HepG2 (cell line): ENCODE measurements around the gene ATP8A2. TPM values are rescaled to one million over a fixed set of nuclear protein-coding genes. Genes with fewer than 3 reads are reported as not detected.

ENCODE experiments used
- ATAC-seq: fragments of 200-7000 bp; cut with Tn5 transposase; 3 replicates; pipeline ENCODE4 v1.9.1; 2020; ENCODE audit warnings: mild to moderate bottlenecking, moderate library complexity
- BruUV-seq: library from RNA; stranded (reverse); fragments of 400-500 nt; replicated peaks from 2 replicates; lab custom pipeline; 2021; lab: Mats Ljungman, UMichigan
- CTCF ChIA-PET: fragments of 300-600 bp; formaldehyde crosslinking; extraction: SDS; loops from one replicate; lab custom pipeline; 2021; ENCODE audit warnings: low total read pairs, inconsistent platforms, low intra/inter-chr PET ratio; lab: Yijun Ruan, JAX
- POLR2A ChIA-PET: fragments of 350-600 bp; sonication (Branson Sonifier 250); formaldehyde crosslinking; loops from one replicate; lab custom pipeline; 2020; ENCODE audit warnings: antibody characterized with exemption, inconsistent platforms; lab: Yijun Ruan, JAX
- DNase-seq: peaks from one replicate; pipeline ENCODE4 v3.0.0-alpha.2; 2015; ENCODE audit warnings: low spot score
- FAIRE-seq: peaks from 3 replicates; lab custom pipeline; 2011; peaks lifted over from hg19 to GRCh38; lab: Jason Lieb, UNC
- H2AFZ ChIP-seq: one replicate; pipeline ENCODE4 v1.6.1; 2011; ENCODE audit warnings: low read length, inconsistent platforms
- H3K27ac ChIP-seq: fragments of 300-600 bp; 3 replicates; pipeline ENCODE4 v1.8.0; 2011; ENCODE audit warnings: mixed run types, mild to moderate bottlenecking, mixed read lengths, low read length, inconsistent platforms; ENCODE audit not compliant: insufficient read depth; ENCODE audit errors: extremely low read length
- H3K27me3 ChIP-seq, 2 experiments: fragments of 200-600 bp in 1 of 2; 2 replicates in 1 of 2; 3 replicates in 1 of 2; pipeline versions ENCODE4 v1.6.0 to v1.8.0; 2011; ENCODE audit warnings: low read length in 2 of 2, mild to moderate bottlenecking in 2 of 2, moderate library complexity in 2 of 2, inconsistent platforms in 1 of 2; ENCODE audit not compliant: insufficient read depth in 2 of 2, control insufficient read depth in 1 of 2
- H3K36me3 ChIP-seq, 2 experiments: fragments of 200-600 bp in 1 of 2; replicated peaks in 1 of 2; 2 replicates in 1 of 2; 3 replicates in 1 of 2; pipeline versions ENCODE4 v1.5.1 to v1.8.0; 2011; ENCODE audit warnings: low read length in 2 of 2, inconsistent platforms in 1 of 2; ENCODE audit not compliant: insufficient read depth in 2 of 2, control insufficient read depth in 1 of 2
- H3K4me1 ChIP-seq: 2 replicates; pipeline ENCODE4 v1.5.1; 2012; ENCODE audit warnings: low read length, inconsistent platforms; ENCODE audit not compliant: insufficient read depth
- H3K4me2 ChIP-seq: 2 replicates; pipeline ENCODE4 v1.6.0; 2011; ENCODE audit warnings: low read depth, low read length, inconsistent platforms
- H3K4me3 ChIP-seq, 3 experiments: fragments of 200-600 bp in 1 of 3; sonication (generic), shearing (Covaris generic) in 1 of 3; replicated peaks in 1 of 3; 2 replicates each; pipeline ENCODE4 v1.5.1; 2011 to 2016; ENCODE audit warnings: low read length in 3 of 3, inconsistent platforms in 2 of 3, low read depth in 2 of 3, mild to moderate bottlenecking in 2 of 3, control low read depth in 1 of 3, mixed read lengths in 1 of 3; ENCODE audit not compliant: insufficient read depth in 1 of 3
- H3K79me2 ChIP-seq: one replicate; pipeline ENCODE4 v1.6.1; 2011; ENCODE audit warnings: low read length, inconsistent platforms; ENCODE audit not compliant: insufficient read depth
- H3K9ac ChIP-seq: 2 replicates; pipeline ENCODE4 v1.6.0; 2011; ENCODE audit warnings: mild to moderate bottlenecking, low read depth, low read length, inconsistent platforms; ENCODE audit not compliant: insufficient read depth
- H3K9me3 ChIP-seq: 2 replicates; pipeline ENCODE4 v1.5.1; 2012; ENCODE audit warnings: mild to moderate bottlenecking, low read length
- H4K20me1 ChIP-seq: 2 replicates; pipeline ENCODE4 v1.6.0; 2011; ENCODE audit warnings: inconsistent platforms, mild to moderate bottlenecking, low read length, moderate library complexity; ENCODE audit not compliant: insufficient read depth
- BHLHE40 ChIP-seq: IDR thresholded peaks from 2 replicates; pipeline ENCODE4 v1.6.1; 2011; ENCODE audit warnings: low read length, improper control_type of control experiment
- CBX2 ChIP-seq, 2 experiments: fragments of 200-600 bp in 1 of 2; sonication (generic); formaldehyde crosslinking in 1 of 2; IDR thresholded peaks; 2 replicates each; pipeline versions ENCODE4 v1.7.0 to v1.8.1; 2018 to 2022; ENCODE audit warnings: low read depth in 2 of 2, low read length in 1 of 2, mild to moderate bottlenecking in 1 of 2, missing genetic modification reagents in 1 of 2
- IKZF1 ChIP-seq: fragments of 450-650 bp; IDR thresholded peaks from 2 replicates; pipeline ENCODE4 v1.7.1; 2016
- POLR2G ChIP-seq: fragments of 200-400 bp; formaldehyde crosslinking; IDR thresholded peaks from 2 replicates; pipeline ENCODE4 v1.6.1; 2018; ENCODE audit warnings: mild to moderate bottlenecking, low read depth, low read length, moderate library complexity
- SAFB2 ChIP-seq: sonication (generic); formaldehyde crosslinking; IDR thresholded peaks from 2 replicates; pipeline ENCODE4 v1.5.1; 2020; ENCODE audit warnings: missing genetic modification reagents, low read depth, mild to moderate bottlenecking, borderline replicate concordance
- SKI ChIP-seq: fragments of 450-650 bp; IDR thresholded peaks from one replicate; pipeline ENCODE4 v1.6.1; 2018; ENCODE audit warnings: mild to moderate bottlenecking; ENCODE audit not compliant: partially characterized antibody
- ZNF101 ChIP-seq: sonication (generic); formaldehyde crosslinking; IDR thresholded peaks from 2 replicates; pipeline ENCODE4 v1.4.0; 2020; ENCODE audit warnings: mild to moderate bottlenecking, low read depth, missing genetic modification reagents, borderline replicate concordance
- ZNF766 ChIP-seq: sonication (generic); formaldehyde crosslinking; IDR thresholded peaks from 2 replicates; pipeline ENCODE4 v1.5.0; 2020; ENCODE audit warnings: missing genetic modification reagents, borderline replicate concordance
- ZNF891 ChIP-seq: sonication (generic); formaldehyde crosslinking; IDR thresholded peaks from 2 replicates; pipeline ENCODE4 v1.5.0; 2020; ENCODE audit warnings: mild to moderate bottlenecking, missing genetic modification reagents
- WGBS: methylation state at CpG from one replicate; pipeline ENCODE4 v1.1.6; 2017; ENCODE audit warnings: low lambda C conversion rate; 5-methylcytosine and 5-hydroxymethylcytosine counted together
- in situ Hi-C: cut with HindIII; loops from 2 replicates; pipeline ENCODE4 v1.10.0; 2017; ENCODE audit warnings: low pct_unique_long_range_greater_than_20kb; ENCODE audit not compliant: extremely low pct_ligation_motif_present
- intact Hi-C: fragments of 100-400 bp; cut with micrococcal nuclease; formaldehyde crosslinking; loops from one replicate; pipeline ENCODE4 v1.10.0; 2022; ENCODE audit not compliant: unreplicated experiment
- polyA plus RNA-seq, 8 experiments: library from polyadenylated mRNA; depleted of rRNA in 3 of 8; stranded (reverse) in 7 of 8; unstranded in 1 of 8; fragments of >200 nt; fragmentation: Illumina TruSeq in 4 of 8; extraction: Trizol in 4 of 8; gene quantifications; 2 replicates each; pipeline versions ENCODE4 v1.2.1 to v1.2.3, GENCODE V29; 2011 to 2016; ENCODE audit warnings: low read depth in 4 of 8, missing spikeins in 1 of 8, mixed read lengths in 1 of 8; ENCODE audit not compliant: insufficient read depth in 1 of 8
- total RNA-seq, 5 experiments: library from RNA; depleted of rRNA; stranded (reverse); fragments of >200 nt; fragmentation: Illumina TruSeq; extraction: Trizol; gene quantifications; 2 replicates each; pipeline ENCODE4 v1.2.3, GENCODE V29; 2016; ENCODE audit warnings: low read depth in 1 of 5
- TF ChIP-seq, protein P1 (sequence below): sonication (generic); formaldehyde crosslinking; IDR thresholded peaks from 2 replicates; pipeline ENCODE4 v1.8.1; 2022; ENCODE audit warnings: mild to moderate bottlenecking, missing genetic modification reagents
- TF ChIP-seq, protein P2 (sequence below), 2 experiments: fragments of 450-650 bp in 1 of 2; sonication (generic) in 1 of 2; formaldehyde crosslinking; IDR thresholded peaks; 2 replicates each; pipeline versions ENCODE4 v1.5.0 to v1.8.0; 2020 to 2022; ENCODE audit warnings: mild to moderate bottlenecking in 1 of 2, missing genetic modification reagents in 1 of 2
- TF ChIP-seq, protein P3 (sequence below): sonication (generic); formaldehyde crosslinking; IDR thresholded peaks from 2 replicates; pipeline ENCODE4 v1.4.0; 2020; ENCODE audit warnings: missing genetic modification reagents

ATP8A2 gene
- total and polyA plus RNA-seq, 2 of the 13 experiments (the other 11 are each of a cell fraction or from before 2014, with no cell fraction given) = 0.09 TPM; not detected in 1

DNA sequence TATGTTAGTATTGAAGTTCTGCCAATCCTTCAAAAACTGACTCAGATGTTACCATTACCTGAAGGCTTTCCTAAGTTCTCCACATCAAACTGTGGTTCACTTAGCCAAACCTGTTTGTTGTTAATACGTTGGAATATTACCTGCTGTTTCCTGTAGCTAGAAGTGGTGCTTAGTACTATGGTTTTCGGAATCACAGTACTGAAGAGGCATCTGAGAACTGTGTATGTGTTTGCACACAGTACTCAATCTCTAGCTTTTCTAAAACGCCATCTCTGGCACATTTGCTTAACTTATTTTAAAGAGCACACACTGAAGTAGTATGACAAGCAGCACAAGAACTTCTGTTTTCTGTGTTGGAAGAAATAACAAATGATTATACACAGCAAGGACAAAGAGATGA lies 431.9 kb downstream of the ATP8A2 start:
- intact Hi-C loops = no loop called here
- no peak overlapping the region for H2AFZ ChIP-seq
- FAIRE-seq = no peak

More for the DNA sequence above, 431.9 kb downstream of the ATP8A2 start:
- Histone ChIP-seq H3K27ac (no peak overlapping the region), H3K4me3 (no peak overlapping the region), H3K4me1 (no peaks in the 10 kb centered on the region), H3K27me3 (no peaks in the 10 kb centered on the region; a peak in 1 of 5 replicates), H3K36me3 (no peaks in the 10 kb centered on the region), H3K4me2 (no peak overlapping the region), H3K9ac (no peak overlapping the region), H3K79me2 (no peaks in the 10 kb centered on the region), H4K20me1 (no peaks in the 10 kb centered on the region), H3K9me3 (no peaks in the 10 kb centered on the region)
- ATAC-seq = no peak
- no TSS peak for BruUV-seq
- in situ Hi-C loops = no loop called here
- ChIA-PET CTCF (no interaction called here), POLR2A (no interaction called here)
- TF ChIP-seq, protein P1, sequence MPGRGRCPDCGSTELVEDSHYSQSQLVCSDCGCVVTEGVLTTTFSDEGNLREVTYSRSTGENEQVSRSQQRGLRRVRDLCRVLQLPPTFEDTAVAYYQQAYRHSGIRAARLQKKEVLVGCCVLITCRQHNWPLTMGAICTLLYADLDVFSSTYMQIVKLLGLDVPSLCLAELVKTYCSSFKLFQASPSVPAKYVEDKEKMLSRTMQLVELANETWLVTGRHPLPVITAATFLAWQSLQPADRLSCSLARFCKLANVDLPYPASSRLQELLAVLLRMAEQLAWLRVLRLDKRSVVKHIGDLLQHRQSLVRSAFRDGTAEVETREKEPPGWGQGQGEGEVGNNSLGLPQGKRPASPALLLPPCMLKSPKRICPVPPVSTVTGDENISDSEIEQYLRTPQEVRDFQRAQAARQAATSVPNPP (CRISPR knock-in tag) = no peak
- no peak for TF ChIP-seq SKI
- TF ChIP-seq, protein P2, sequence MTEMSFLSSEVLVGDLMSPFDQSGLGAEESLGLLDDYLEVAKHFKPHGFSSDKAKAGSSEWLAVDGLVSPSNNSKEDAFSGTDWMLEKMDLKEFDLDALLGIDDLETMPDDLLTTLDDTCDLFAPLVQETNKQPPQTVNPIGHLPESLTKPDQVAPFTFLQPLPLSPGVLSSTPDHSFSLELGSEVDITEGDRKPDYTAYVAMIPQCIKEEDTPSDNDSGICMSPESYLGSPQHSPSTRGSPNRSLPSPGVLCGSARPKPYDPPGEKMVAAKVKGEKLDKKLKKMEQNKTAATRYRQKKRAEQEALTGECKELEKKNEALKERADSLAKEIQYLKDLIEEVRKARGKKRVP (CRISPR knock-in tag; IDR thresholded peaks at IDR 0.05) = no peak
- TF ChIP-seq ZNF891 (CRISPR knock-in tag) = no peak
- no peak for TF ChIP-seq ZNF766 (CRISPR knock-in tag)
- no peak for TF ChIP-seq POLR2G
- TF ChIP-seq, protein P3, sequence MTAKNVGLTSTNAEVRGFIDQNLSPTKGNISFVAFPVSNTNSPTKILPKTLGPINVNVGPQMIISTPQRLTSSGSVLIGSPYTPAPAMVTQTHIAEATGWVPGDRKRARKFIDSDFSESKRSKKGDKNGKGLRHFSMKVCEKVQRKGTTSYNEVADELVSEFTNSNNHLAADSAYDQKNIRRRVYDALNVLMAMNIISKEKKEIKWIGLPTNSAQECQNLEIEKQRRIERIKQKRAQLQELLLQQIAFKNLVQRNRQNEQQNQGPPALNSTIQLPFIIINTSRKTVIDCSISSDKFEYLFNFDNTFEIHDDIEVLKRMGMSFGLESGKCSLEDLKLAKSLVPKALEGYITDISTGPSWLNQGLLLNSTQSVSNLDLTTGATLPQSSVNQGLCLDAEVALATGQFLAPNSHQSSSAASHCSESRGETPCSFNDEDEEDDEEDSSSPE (CRISPR knock-in tag) = no peak
- no peak for TF ChIP-seq ZNF101 (CRISPR knock-in tag)
- no peak for TF ChIP-seq CBX2 (IDR thresholded peaks at IDR 0.05; ENCODE audit: low read depth, low read length)
- no peak for TF ChIP-seq CBX2 (CRISPR knock-in tag; IDR thresholded peaks at IDR 0.05; ENCODE audit: low read depth)
- TF ChIP-seq BHLHE40 = no peak
- no peak for TF ChIP-seq SAFB2
- TF ChIP-seq IKZF1 = no peak
- WGBS = 0% methylated on average over 3 of the region's 3 CpGs
- no peak for DNase-seq
